Measurements from ENCODE around the gene POLH.

Gene POLH

GRCh38 chr6:43606019-43606418 is 30.0 kb downstream of the POLH start:
- DNase-seq (ENCODE audit: low spot score), result no peak

DNA sequence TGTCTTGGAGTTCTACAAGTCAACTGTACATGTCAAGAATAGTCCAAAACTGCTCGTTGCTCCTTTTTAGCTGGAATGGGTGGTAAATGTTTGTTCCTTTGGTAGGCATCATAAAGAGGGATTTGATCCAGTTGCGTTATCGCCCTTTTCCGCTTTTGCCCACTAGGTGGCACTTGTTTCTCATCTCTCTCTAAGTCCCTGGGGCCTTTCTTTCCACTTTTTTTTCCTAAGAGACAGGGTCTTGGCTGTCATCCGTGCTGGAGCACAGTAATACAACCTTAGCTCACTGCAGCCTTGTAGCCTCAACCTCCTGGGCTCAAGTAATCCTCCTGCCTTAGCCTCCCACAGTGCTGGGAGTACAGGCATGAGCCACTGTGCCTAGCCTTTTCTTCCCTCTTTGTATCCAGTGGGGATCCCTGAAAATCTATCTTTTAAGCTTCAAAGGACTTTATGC is 32.4 kb downstream of the POLH start:
- peak; percentile 70 for DNase-seq (ENCODE audit: low spot score)

GRCh38 chr6:43608807-43609206 is 32.8 kb downstream of the POLH start:
- no peak for DNase-seq (ENCODE audit: low spot score)

DNA sequence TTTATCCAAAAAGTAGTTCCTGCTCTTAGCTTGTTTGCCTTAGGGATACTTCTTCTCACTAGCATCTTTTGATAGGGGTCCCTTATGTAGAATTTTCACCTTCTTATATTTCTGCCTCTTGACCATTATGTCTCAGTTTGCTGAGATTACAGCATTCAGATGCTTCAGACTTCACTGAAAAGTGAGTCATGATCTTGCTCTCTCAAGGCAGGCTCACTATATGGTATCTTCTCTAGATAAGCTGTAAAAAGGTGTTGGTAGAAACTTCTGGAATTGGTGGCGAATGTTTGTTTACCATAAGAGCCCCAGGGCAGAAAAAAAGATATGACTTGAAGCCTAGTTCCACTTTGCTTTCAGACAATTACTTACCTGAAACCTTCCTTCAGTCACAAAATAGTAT is 33.4 kb downstream of the POLH start:
- DNase-seq (ENCODE audit: low spot score), result no peak

DNA sequence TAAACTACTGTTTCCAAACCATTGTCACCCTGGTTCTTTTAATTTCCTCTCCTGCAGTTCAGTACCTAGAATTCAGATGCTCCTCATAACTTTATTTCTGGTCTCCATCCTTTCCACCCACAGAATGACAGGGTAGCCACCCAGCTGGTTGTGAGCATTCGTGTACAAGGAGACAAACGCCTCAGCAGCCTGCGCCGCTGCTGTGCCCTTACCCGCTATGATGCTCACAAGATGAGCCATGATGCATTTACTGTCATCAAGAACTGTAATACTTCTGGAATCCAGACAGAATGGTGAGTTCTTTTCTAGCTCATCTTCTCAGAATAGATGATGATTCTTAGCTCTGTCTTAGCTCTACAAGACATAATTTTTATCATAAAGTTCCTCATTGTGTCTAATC is 34.4 kb downstream of the POLH start:
- DNase-seq (ENCODE audit: low spot score), result no peak

- peak; percentile 52 for DNase-seq (ENCODE audit: low spot score)
These were observed 37.9 kb downstream of the POLH start for GRCh38 chr6:43613721-43614395.

GRCh38 chr6:43614396-43614730 is 38.4 kb downstream of the POLH start:
- no peak for DNase-seq (ENCODE audit: low spot score)

DNA sequence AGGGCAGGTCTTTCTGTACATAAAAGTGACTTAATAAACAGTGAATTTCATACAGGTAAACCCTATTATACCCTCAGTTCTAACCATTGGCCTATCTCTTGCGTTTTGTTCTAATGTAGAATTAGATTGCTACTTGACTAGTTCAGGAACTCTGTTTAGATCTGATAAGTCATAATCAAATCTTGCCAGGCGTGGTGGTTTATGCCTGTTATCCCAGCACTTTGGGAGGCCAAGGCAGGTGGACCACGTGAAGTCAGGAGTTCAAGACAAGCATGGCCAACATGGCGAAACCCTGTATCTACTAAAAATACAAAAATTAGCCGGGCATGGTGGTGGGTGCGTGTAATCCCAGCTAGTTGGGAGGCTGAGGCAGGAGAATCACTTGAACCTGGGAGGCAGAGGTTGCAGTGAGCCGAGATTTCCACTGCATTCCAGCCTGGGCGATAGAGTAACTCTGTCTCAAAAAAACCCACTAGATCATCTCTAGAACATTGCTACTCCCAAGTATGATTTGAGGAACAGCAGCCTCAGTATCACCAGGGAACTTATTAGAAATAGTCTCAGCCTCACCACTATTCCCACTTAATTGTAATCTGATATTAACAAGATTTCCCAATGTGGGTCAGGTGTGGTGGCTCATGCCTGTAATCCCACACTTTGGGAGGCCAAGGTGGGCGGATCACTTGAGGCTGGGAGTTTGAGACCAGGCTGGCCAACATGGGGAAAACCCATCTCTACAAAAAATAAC is 40.9 kb downstream of the POLH start:
- no peak for DNase-seq (ENCODE audit: low spot score)

DNA sequence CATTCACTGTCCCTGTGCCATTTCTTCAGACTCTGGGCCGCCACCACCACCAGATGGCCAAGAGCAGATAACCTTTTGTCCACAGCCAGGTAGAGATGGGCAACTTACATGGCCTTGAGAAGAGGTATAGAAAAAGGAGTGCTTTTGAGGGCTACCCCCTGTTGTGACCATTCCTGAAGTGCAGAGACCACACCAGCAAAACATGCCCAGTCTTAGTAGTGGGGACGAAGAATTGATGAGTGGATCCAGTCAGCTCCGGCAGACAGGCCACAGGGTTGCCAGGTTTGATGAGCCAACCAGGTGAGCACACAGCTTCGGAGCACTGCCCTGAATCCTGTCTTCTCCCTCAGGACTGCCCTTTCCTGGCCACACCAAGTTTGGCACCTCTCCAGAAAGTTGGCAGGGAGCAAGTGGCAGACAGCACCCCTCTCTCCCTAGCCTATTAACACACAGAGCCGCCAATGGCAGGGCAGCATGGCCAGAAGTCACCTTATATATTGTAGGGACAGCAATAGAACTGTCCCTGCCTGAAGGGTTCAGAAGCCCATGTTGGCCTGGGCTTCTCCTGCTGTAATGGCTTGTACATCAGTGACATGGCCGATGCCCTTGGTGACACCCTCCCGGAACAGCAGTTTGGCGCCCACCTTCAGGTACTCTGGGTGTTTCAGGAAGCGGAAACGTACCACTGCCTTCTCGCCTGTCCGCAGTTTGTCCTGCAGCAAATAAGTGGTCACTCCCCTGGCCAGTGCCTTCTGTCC is 45.3 kb downstream of the POLH start:
- no peak for DNase-seq (ENCODE audit: low spot score)

- no peak for DNase-seq (ENCODE audit: low spot score)
These were observed 45.8 kb downstream of the POLH start for GRCh38 chr6:43621836-43622180.

- DNase-seq (ENCODE audit: low spot score), result no peak
These were observed 46.6 kb downstream of the POLH start for GRCh38 chr6:43622541-43622940.

DNA sequence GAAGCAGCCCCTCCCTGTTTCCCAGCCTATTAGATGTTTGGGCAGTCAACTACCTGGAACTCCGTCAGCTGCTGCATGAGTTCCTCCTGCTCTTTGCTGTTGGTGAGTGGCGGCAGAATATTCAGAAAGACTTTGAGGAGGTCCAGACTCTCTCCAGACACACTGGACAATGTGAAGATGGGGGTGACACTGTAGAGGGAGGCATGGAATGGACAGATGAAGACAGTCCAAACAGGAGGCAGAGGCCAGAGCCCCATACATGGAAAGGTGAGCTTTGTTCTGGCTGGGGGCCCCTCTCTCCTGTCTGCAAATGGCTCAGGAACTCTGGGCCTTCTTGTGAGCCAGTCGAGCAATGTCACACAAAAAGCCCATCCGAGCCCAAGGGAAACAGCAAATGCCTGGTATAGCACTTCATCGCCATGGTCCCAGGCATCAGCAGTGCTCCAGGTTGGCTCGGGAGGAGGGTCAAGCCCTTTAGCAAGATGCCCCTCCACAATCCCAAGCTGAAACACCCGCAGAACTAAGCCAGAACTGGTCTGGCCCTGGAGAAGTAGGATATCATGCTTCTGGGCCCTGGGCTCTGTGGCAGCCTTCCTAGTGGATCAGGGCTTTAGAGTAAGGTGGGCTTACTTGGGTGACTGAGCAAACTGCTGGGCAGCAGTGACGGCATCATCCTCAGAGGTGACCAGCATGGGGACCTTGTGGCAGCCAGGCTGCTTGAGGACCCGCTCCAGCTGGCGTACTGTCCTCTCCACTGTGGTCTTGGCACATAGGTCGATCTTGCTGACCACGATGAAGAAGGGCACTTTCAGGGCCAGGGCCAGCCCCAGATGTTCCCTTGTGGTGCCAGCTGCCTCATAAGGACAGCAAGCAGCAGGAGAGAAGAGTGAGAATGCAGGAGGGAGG is 48.1 kb downstream of the POLH start:
- DNase-seq (ENCODE audit: low spot score), result no peak

DNA sequence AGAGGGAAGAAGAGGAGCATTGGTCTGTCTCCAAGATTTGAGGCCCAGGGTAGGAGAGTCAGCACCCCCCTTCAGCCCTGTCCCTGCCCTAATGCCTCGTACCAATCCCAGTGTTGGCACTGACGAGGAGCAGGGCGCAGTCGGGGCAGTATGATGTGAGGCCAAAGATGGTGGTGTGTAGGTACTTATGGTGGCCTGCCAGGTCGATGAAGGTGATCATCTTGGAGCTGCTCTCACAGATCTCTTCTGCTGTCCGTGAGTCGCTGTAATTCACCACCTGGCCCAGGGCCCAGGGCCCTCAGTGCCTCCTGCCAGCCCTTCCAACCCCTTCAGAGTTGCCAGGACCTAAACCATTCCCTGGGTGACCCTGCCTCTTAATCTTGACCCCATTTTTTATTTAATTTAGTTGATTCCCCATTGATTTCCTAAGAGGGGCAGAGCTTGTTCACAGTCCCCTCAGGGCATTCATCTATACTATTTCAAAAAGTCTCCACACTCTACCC is 48.9 kb downstream of the POLH start:
- DNase-seq (ENCODE audit: low spot score), result no peak

- DNase-seq (ENCODE audit: low spot score), result no peak
These were observed 49.5 kb downstream of the POLH start for GRCh38 chr6:43625393-43625992.

GRCh38 chr6:43627008-43627825 is 51.2 kb downstream of the POLH start:
- DNase-seq (ENCODE audit: low spot score), result no peak

DNA sequence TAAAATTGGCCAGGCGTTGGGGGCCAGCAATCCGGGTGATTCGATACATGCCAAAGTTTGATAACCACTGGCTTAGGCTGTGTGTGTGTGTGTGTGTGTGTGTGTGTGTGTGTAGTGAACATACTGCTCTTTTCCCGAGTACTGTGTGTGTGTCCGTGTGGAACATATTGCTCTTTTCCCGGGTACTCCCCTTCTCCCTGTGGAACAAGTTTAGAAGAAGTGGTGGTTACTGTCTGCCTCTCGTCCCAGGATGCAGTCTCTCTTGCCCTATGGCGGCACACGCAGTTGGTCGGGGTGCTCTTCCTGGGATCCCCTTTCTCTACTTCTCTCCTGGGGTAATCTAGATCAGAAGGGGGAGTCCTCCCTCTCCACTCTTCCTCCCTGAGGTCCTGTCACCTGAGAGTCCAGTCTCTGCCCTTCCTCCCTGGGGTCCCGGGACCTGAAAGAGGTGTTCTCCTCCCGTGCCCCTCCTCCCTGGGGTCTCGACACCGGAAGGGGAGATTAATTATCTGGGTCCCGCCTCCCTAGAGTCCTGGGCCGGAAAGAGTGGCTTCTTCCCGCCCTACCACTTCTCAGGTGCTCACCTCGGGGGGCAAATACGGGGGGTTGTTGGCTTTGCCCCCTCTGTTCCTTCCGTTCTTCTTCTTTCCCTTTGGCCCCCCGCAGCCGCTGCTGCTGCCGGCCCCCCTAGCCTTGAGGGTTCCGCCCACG is 52.6 kb downstream of the POLH start:
- DNase-seq (ENCODE audit: low spot score), result no peak

GRCh38 chr6:43629104-43629504 is 53.1 kb downstream of the POLH start, which contains the start of gene GTPBP2:
Gene GTPBP2 (minus strand): TSS chr6:43629264. CDS start chr6:43629162, 102 bp downstream.
- DNase-seq (ENCODE audit: low spot score), result peak; percentile 100

- DNase-seq (ENCODE audit: low spot score), result peak; percentile 86
These were observed 53.7 kb downstream of the POLH start for GRCh38 chr6:43629505-43630300.

Measured in putamen (tissue), 1 donor.